Measurements from ENCODE around the gene OTOP2. TPM values are rescaled to one million over a fixed set of nuclear protein-coding genes. Genes with fewer than 3 reads are reported as not detected.
A peak's percentile ranks its signal among the peaks of the same experiment; 100 is the strongest.

OTOP2 gene
- total and polyA plus RNA-seq, 7 donors: not detected

GRCh38 chr17:74900208-74900607, 23.9 kb upstream of the OTOP2 start:
- 81 to 85% (median 85%) methylated on average over 8 of the region's 8 CpGs for WGBS, 3 donors
- ATAC-seq (no peak), DNase-seq (peak in 1 of 2 donors; percentile 0)
- no peak overlapping the region for H3K4me3 ChIP-seq
- no peak for TF ChIP-seq CTCF (IDR thresholded peaks at IDR 0.05)
- no peaks in the 10 kb centered on the region for H3K9me3 ChIP-seq
- no peaks in the 10 kb centered on the region for H3K36me3 ChIP-seq (ENCODE audit: insufficient read depth in 1 of 2, low read depth in 1 of 2)
- no peaks in the 10 kb centered on the region for H3K4me1 ChIP-seq
- intact Hi-C loops (cut with DNase I): loop anchor here in 1 of 2 donors (10.0 kb wide), 1 partner anchor 65 kb away; no protein-coding TSS in a partner anchor
- peaks cover 0 to 39% (median 10%) of the 10 kb centered on the region in 3 donors for H3K27me3 ChIP-seq (ENCODE audit: insufficient read depth in 3 of 3, low read length in 2 of 3)
- H3K27ac ChIP-seq: no peak overlapping the region

- intact Hi-C loops (cut with DNase I): loop anchor here in 1 of 2 donors (10.0 kb wide), 1 partner anchor 63 kb away; no protein-coding TSS in a partner anchor
- 73 to 79% (median 75%) methylated on average over 14 of the region's 14 CpGs for WGBS, 3 donors
- no peak for TF ChIP-seq CTCF (IDR thresholded peaks at IDR 0.05)
- no peak for DNase-seq
- no peaks in the 10 kb centered on the region for H3K36me3 ChIP-seq (ENCODE audit: insufficient read depth in 1 of 2, low read depth in 1 of 2)
- peaks cover 0 to 34% (median 10%) of the 10 kb centered on the region in 3 donors for H3K27me3 ChIP-seq (ENCODE audit: insufficient read depth in 3 of 3, low read length in 2 of 3)
- H3K27ac ChIP-seq: no peak overlapping the region
- H3K4me3 ChIP-seq: no peak overlapping the region
- H3K4me1 ChIP-seq: no peaks in the 10 kb centered on the region
- ATAC-seq: no peak
- H3K9me3 ChIP-seq: no peaks in the 10 kb centered on the region
Measured at GRCh38 chr17:74901353-74902135, 22.5 kb upstream of the OTOP2 start.

- intact Hi-C loops (cut with DNase I): loop anchor here in 1 of 2 donors (10.0 kb wide), 1 partner anchor 62 kb away; no protein-coding TSS in a partner anchor
- no peak for DNase-seq
- H3K4me1 ChIP-seq: no peaks in the 10 kb centered on the region
- H3K36me3 ChIP-seq (ENCODE audit: insufficient read depth in 1 of 2, low read depth in 1 of 2): no peaks in the 10 kb centered on the region
- no peak overlapping the region for H3K4me3 ChIP-seq
- ATAC-seq: no peak
- TF ChIP-seq CTCF (IDR thresholded peaks at IDR 0.05): no peak
- no peaks in the 10 kb centered on the region for H3K9me3 ChIP-seq
- H3K27me3 ChIP-seq (ENCODE audit: insufficient read depth in 3 of 3, low read length in 2 of 3): peaks cover 0 to 41% (median 10%) of the 10 kb centered on the region in 3 donors
- H3K27ac ChIP-seq: no peak overlapping the region
- WGBS, 3 donors: 74 to 78% (median 76%) methylated on average over 9 of the region's 9 CpGs
Measured at GRCh38 chr17:74903034-74903433, 21.0 kb upstream of the OTOP2 start.

GRCh38 chr17:74903671-74904070, 20.4 kb upstream of the OTOP2 start:
- WGBS, 3 donors: 60 to 68% (median 66%) methylated on average over 6 of the region's 6 CpGs
- no peak for DNase-seq
- no peak overlapping the region for H3K27ac ChIP-seq
- ATAC-seq: no peak
- no peaks in the 10 kb centered on the region for H3K36me3 ChIP-seq (ENCODE audit: insufficient read depth in 1 of 2, low read depth in 1 of 2)
- intact Hi-C loops (cut with DNase I): loop anchor here in 1 of 2 donors (10.0 kb wide), 1 partner anchor 61 kb away; no protein-coding TSS in a partner anchor
- H3K9me3 ChIP-seq: no peaks in the 10 kb centered on the region
- no peak for TF ChIP-seq CTCF (IDR thresholded peaks at IDR 0.05)
- H3K27me3 ChIP-seq (ENCODE audit: insufficient read depth in 3 of 3, low read length in 2 of 3): peaks cover 0 to 41% (median 10%) of the 10 kb centered on the region in 3 donors
- H3K4me1 ChIP-seq: no peaks in the 10 kb centered on the region
- no peak overlapping the region for H3K4me3 ChIP-seq

Data from psoas muscle (tissue), 8 donors.